Measurements from ENCODE around the gene NPEPL1. TPM values are rescaled to one million over a fixed set of nuclear protein-coding genes. Genes with fewer than 3 reads are reported as not detected.

NPEPL1 gene
- total and polyA plus RNA-seq, 2 of the 8 experiments (the other 6 are each of a cell fraction or from before 2014, with no cell fraction given): 12.4 to 26.8 TPM

GRCh38 chr20:58762120-58762519, 69.5 kb downstream of the NPEPL1 start:
- no peaks in the 10 kb centered on the region for H4K20me1 ChIP-seq (replicated peaks in 1 of 2; ENCODE audit: control insufficient read depth in 1 of 2, insufficient read depth in 2 of 2, low read length in 2 of 2)
- H3K4me1 ChIP-seq (replicated peaks in 1 of 4; ENCODE audit: control insufficient read depth in 3 of 4, insufficient read depth in 4 of 4, low read length in 3 of 4): no peaks in the 10 kb centered on the region
- H4K5ac ChIP-seq (ENCODE audit: insufficient read length, low read depth, low read length): no peak overlapping the region
- H3K23ac ChIP-seq (ENCODE audit: insufficient read length): no peak overlapping the region
- no peak overlapping the region for H3K14ac ChIP-seq (ENCODE audit: insufficient read length)
- H4K8ac ChIP-seq (ENCODE audit: extremely low read depth, insufficient read depth, low read length): no peak overlapping the region; the same call in 1 of the 2 replicates
- H2BK5ac ChIP-seq (ENCODE audit: low read depth, low read length): no peak overlapping the region
- TF ChIP-seq CTCF (IDR thresholded peaks at IDR 0.05; ENCODE audit: control extremely low read depth in 1 of 3, insufficient read depth in 1 of 3, low read depth in 1 of 3, low read length in 3 of 3) (no peak), SAP30 (IDR thresholded peaks at IDR 0.05; ENCODE audit: insufficient read depth, insufficient replicate concordance, low read length) (no peak), TAF7 (optimal IDR thresholded peaks at IDR 0.05; ENCODE audit: borderline replicate concordance, low read depth, low read length) (no peak), TCF12 (IDR thresholded peaks at IDR 0.05; ENCODE audit: low read depth, low read length) (no peak), JUN (IDR thresholded peaks at IDR 0.05; ENCODE audit: low read depth, low read length) (no peak), SUZ12 (IDR thresholded peaks at IDR 0.05; ENCODE audit: low read length) (no peak), BRCA1 (IDR thresholded peaks at IDR 0.05; ENCODE audit: low read depth, low read length) (no peak), CBX5 (IDR thresholded peaks at IDR 0.05; ENCODE audit: low read depth, low read length) (no peak)
- no peak overlapping the region for H3K4ac ChIP-seq (replicated peaks; ENCODE audit: insufficient read length, low read depth, low read length)
- CTCF ChIA-PET (ENCODE audit: partially characterized antibody): no interaction called here
- no peak overlapping the region for H2BK120ac ChIP-seq (replicated peaks; ENCODE audit: low read depth, low read length)
- no peak overlapping the region for H3K9ac ChIP-seq (replicated peaks in 1 of 4; ENCODE audit: extremely low read depth in 1 of 4, low read depth in 3 of 4, low read length in 3 of 4)
- H3K56ac ChIP-seq (replicated peaks; ENCODE audit: insufficient read length, low read depth, low read length): no peak overlapping the region
- peaks cover 0 to 11% of the 10 kb centered on the region in 2 experiments; a peak in 1 of 4 replicates for H3K9me3 ChIP-seq (ENCODE audit: insufficient read depth in 2 of 2, low read depth in 1 of 2, low read length in 1 of 2)
- no peak overlapping the region for H3K27ac ChIP-seq (ENCODE audit: low read depth, low read length)
- FAIRE-seq: no peak
- no peaks in the 10 kb centered on the region for H3K79me2 ChIP-seq (ENCODE audit: control insufficient read depth in 1 of 2, insufficient read depth in 2 of 2, low read length in 2 of 2)
- H3K4me3 ChIP-seq (ENCODE audit: extremely low read depth in 1 of 4, insufficient read depth in 2 of 4, low read depth in 3 of 4, low read length in 4 of 4): no peak overlapping the region
- no peaks in the 10 kb centered on the region for H3K79me1 ChIP-seq (ENCODE audit: low read depth, low read length)
- no peak overlapping the region for H2BK15ac ChIP-seq (ENCODE audit: low read length)
- H2BK12ac ChIP-seq (ENCODE audit: low read depth, low read length): no peak overlapping the region
- POLR2A ChIA-PET (ENCODE audit: partially characterized antibody): interaction anchor here (0.8 to 1.0 kb wide), 2 partner anchors 9 to 13 kb away, joined by 3 read pairs; no protein-coding TSS in a partner anchor
- no peak overlapping the region for H3K4me2 ChIP-seq (ENCODE audit: insufficient read depth in 1 of 2, low read depth in 2 of 2, low read length in 2 of 2)
- no peaks in the 10 kb centered on the region for H3K27me3 ChIP-seq (replicated peaks in 1 of 4; ENCODE audit: control insufficient read depth in 3 of 4, extremely low read depth in 1 of 4, insufficient read depth in 3 of 4, low read length in 3 of 4)
- H3K18ac ChIP-seq (ENCODE audit: extremely low read depth, low read length): no peak overlapping the region
- H2AK5ac ChIP-seq (ENCODE audit: low read depth, low read length): no peak overlapping the region
- no peak overlapping the region for H2BK20ac ChIP-seq (ENCODE audit: low read length)
- 92% methylated on average over 4 of the region's 4 CpGs; no CpG with 5 or more reads in 1 of the 2 experiments for WGBS, 2 experiments (ENCODE audit: extremely low coverage in 1 of 2, insufficient coverage in 1 of 2, insufficient read length in 1 of 2, insufficient replicate concordance in 2 of 2, low coverage in 1 of 2, low lambda C conversion rate in 2 of 2, missing lambda C conversion rate in 1 of 2)
- H2AFZ ChIP-seq (ENCODE audit: low read length): no peak overlapping the region
- no peak for DNase-seq (ENCODE audit: low read depth in 1 of 2, low spot score in 2 of 2)
- no peaks in the 10 kb centered on the region for H3K23me2 ChIP-seq (ENCODE audit: low read depth, low read length)
- H4K91ac ChIP-seq (replicated peaks; ENCODE audit: insufficient read length, low read length): no peak overlapping the region
- H3K36me3 ChIP-seq (ENCODE audit: control insufficient read depth in 2 of 4, insufficient read depth in 4 of 4, low read length in 3 of 4): no peaks in the 10 kb centered on the region

All from H1 (cell line).